Osteocyte (in vitro differentiated cells): ENCODE data around the gene PRSS38. TPM values are rescaled to one million over a fixed set of nuclear protein-coding genes. Genes with fewer than 3 reads are reported as not detected.

Source experiments
- DNase-seq: peaks from one replicate; pipeline ENCODE4 v3.0.0; 2021; ENCODE audit warnings: mixed read lengths; ENCODE audit not compliant: unreplicated experiment; ENCODE audit errors: extremely low spot score
- H3K27ac Mint-ChIP-seq: one replicate; pipeline ENCODE4 v1.8.0; 2021; ENCODE audit warnings: mild to moderate bottlenecking, mixed read lengths; ENCODE audit not compliant: unreplicated experiment
- H3K27me3 Mint-ChIP-seq: one replicate; pipeline ENCODE4 v1.8.0; 2021; ENCODE audit warnings: mixed read lengths; ENCODE audit not compliant: unreplicated experiment
- H3K36me3 Mint-ChIP-seq: one replicate; pipeline ENCODE4 v1.8.0; 2021; ENCODE audit warnings: mixed read lengths; ENCODE audit not compliant: unreplicated experiment
- H3K4me1 Mint-ChIP-seq: one replicate; pipeline ENCODE4 v1.8.0; 2021; ENCODE audit warnings: mixed read lengths; ENCODE audit not compliant: unreplicated experiment
- H3K4me3 Mint-ChIP-seq: one replicate; pipeline ENCODE4 v1.8.0; 2021; ENCODE audit warnings: mild to moderate bottlenecking, moderate library complexity, mixed read lengths; ENCODE audit not compliant: unreplicated experiment
- H3K9me3 Mint-ChIP-seq: one replicate; pipeline ENCODE4 v1.8.0; 2021; ENCODE audit warnings: mixed read lengths; ENCODE audit not compliant: unreplicated experiment
- CTCF ChIP-seq: fragments of 200-600 bp; sonication (generic); IDR thresholded peaks from 2 replicates; pipeline ENCODE4 v1.5.0; 2021; ENCODE audit warnings: antibody characterized with exemption, mild to moderate bottlenecking, moderate library complexity
- total RNA-seq: library from RNA; stranded (reverse); gene quantifications from 2 replicates; pipeline ENCODE4 v1.2.1, GENCODE V29; 2021

PRSS38 gene
- total RNA-seq, 1 donor from 2014 or later: not detected

GRCh38 chr1:227891955-227892488, 76.5 kb downstream of the PRSS38 start:
- DNase-seq: peak; percentile 73
- no peak for TF ChIP-seq CTCF
- Mint-ChIP-seq H3K9me3 (no peaks in the 10 kb centered on the region), H3K36me3 (no peaks in the 10 kb centered on the region), H3K27ac (peak overlapping the region; percentile 50), H3K4me1 (peaks cover 40% of the 10 kb centered on the region), H3K4me3 (no peak overlapping the region), H3K27me3 (no peaks in the 10 kb centered on the region)

- Mint-ChIP-seq H3K4me1 (peaks cover 40% of the 10 kb centered on the region), H3K27me3 (no peaks in the 10 kb centered on the region), H3K9me3 (no peaks in the 10 kb centered on the region), H3K4me3 (no peak overlapping the region), H3K27ac (peak overlapping the region; percentile 50), H3K36me3 (no peaks in the 10 kb centered on the region)
- no peak for TF ChIP-seq CTCF
- DNase-seq: peak; percentile 82
Measured at GRCh38 chr1:227892489-227893299, 77.2 kb downstream of the PRSS38 start.

- H3K27ac Mint-ChIP-seq: peak overlapping the region; percentile 50
- H3K9me3 Mint-ChIP-seq: no peaks in the 10 kb centered on the region
Measured at GRCh38 chr1:227893300-227893948, 77.9 kb downstream of the PRSS38 start.

GRCh38 chr1:227893949-227894721, 78.7 kb downstream of the PRSS38 start:
- no peak for DNase-seq
- peaks cover 37% of the 10 kb centered on the region for H3K4me1 Mint-ChIP-seq
- H3K9me3 Mint-ChIP-seq: no peaks in the 10 kb centered on the region
- no peaks in the 10 kb centered on the region for H3K27me3 Mint-ChIP-seq
- H3K27ac Mint-ChIP-seq: peak overlapping the region; percentile 28
- no peak for TF ChIP-seq CTCF
- no peaks in the 10 kb centered on the region for H3K36me3 Mint-ChIP-seq
- no peak overlapping the region for H3K4me3 Mint-ChIP-seq

More at GRCh38 chr1:227893300-227893948, 77.9 kb downstream of the PRSS38 start:
- H3K27me3 Mint-ChIP-seq: no peaks in the 10 kb centered on the region
- no peak overlapping the region for H3K4me3 Mint-ChIP-seq
- DNase-seq: peak; percentile 66
- no peak for TF ChIP-seq CTCF
- peaks cover 37% of the 10 kb centered on the region for H3K4me1 Mint-ChIP-seq
- H3K36me3 Mint-ChIP-seq: no peaks in the 10 kb centered on the region
